H1 (cell line): ENCODE results near the gene UBE3B. TPM values are rescaled to one million over a fixed set of nuclear protein-coding genes. Genes with fewer than 3 reads are reported as not detected.

Experiments used
- CTCF ChIA-PET: fragments of 300-600 bp; sonication (Branson Sonifier 250); formaldehyde crosslinking; loops from one replicate; lab custom pipeline; 2021; ENCODE audit not compliant: partially characterized antibody; lab: Charles Lee
- POLR2A ChIA-PET: fragments of 300-600 bp; sonication (Branson Sonifier 250); formaldehyde crosslinking; loops from one replicate; lab custom pipeline; 2021; ENCODE audit warnings: inconsistent platforms; ENCODE audit not compliant: partially characterized antibody; lab: Charles Lee
- DNase-seq, 2 experiments: peaks; one replicate each; pipeline versions ENCODE4 v3.0.0 to v3.0.0-alpha.2; 2010 to 2022; ENCODE audit warnings: low spot score in 2 of 2, low read depth in 1 of 2, mixed read lengths in 1 of 2
- FAIRE-seq: peaks from 2 replicates; lab custom pipeline; 2011; peaks lifted over from hg19 to GRCh38; lab: Jason Lieb, UNC
- H2AFZ ChIP-seq: 2 replicates; pipeline ENCODE4 v1.8.1; 2012; ENCODE audit warnings: low read length, inconsistent platforms
- H2AK5ac ChIP-seq: 2 replicates; pipeline ENCODE4 v1.6.1; 2013; ENCODE audit warnings: low read depth, low read length
- H2BK120ac ChIP-seq: replicated peaks from 2 replicates; pipeline ENCODE3; 2013; ENCODE audit warnings: low read depth, low read length, inconsistent platforms
- H2BK12ac ChIP-seq: 2 replicates; pipeline ENCODE4 v1.6.1; 2013; ENCODE audit warnings: low read depth, low read length
- H2BK15ac ChIP-seq: 2 replicates; pipeline ENCODE4 v1.6.1; 2013; ENCODE audit warnings: low read length
- H2BK20ac ChIP-seq: 2 replicates; pipeline ENCODE4 v1.6.1; 2013; ENCODE audit warnings: low read length
- H2BK5ac ChIP-seq: 2 replicates; pipeline ENCODE4 v1.6.1; 2013; ENCODE audit warnings: low read depth, low read length
- H3K14ac ChIP-seq: 2 replicates; pipeline ENCODE4 v1.6.1; 2013; ENCODE audit warnings: inconsistent platforms; ENCODE audit not compliant: insufficient read length
- H3K18ac ChIP-seq: 2 replicates; pipeline ENCODE4 v1.6.1; 2013; ENCODE audit warnings: low read length; ENCODE audit errors: extremely low read depth
- H3K23ac ChIP-seq: 2 replicates; pipeline ENCODE4 v1.6.1; 2013; ENCODE audit warnings: inconsistent platforms; ENCODE audit not compliant: insufficient read length
- H3K23me2 ChIP-seq: 2 replicates; pipeline ENCODE4 v1.6.1; 2013; ENCODE audit warnings: low read depth, low read length
- H3K27ac ChIP-seq: 2 replicates; pipeline ENCODE4 v1.6.1; 2011; ENCODE audit warnings: low read depth, low read length, inconsistent platforms
- H3K27me3 ChIP-seq, 4 experiments: replicated peaks in 1 of 4; 1 replicate in 1 of 4; 2 replicates in 3 of 4; pipeline versions ENCODE4 v1.6.1 to v1.8.1; 2011 to 2013; ENCODE audit warnings: low read length in 3 of 4, mild to moderate bottlenecking in 3 of 4, inconsistent platforms in 2 of 4, mixed read lengths in 2 of 4, moderate library complexity in 1 of 4; ENCODE audit not compliant: control insufficient read depth in 3 of 4, insufficient read depth in 3 of 4; ENCODE audit errors: extremely low read depth in 1 of 4
- H3K36me3 ChIP-seq, 4 experiments: 2 replicates each; pipeline versions ENCODE4 v1.6.1 to v1.8.1; 2011 to 2013; ENCODE audit warnings: mild to moderate bottlenecking in 4 of 4, low read length in 3 of 4, moderate library complexity in 2 of 4, control low read depth in 1 of 4, inconsistent platforms in 1 of 4; ENCODE audit not compliant: insufficient read depth in 4 of 4, control insufficient read depth in 2 of 4
- H3K4ac ChIP-seq: replicated peaks from 2 replicates; pipeline ENCODE3; 2013; ENCODE audit warnings: low read length, low read depth, mixed read lengths, inconsistent platforms; ENCODE audit not compliant: insufficient read length
- H3K4me1 ChIP-seq, 4 experiments: replicated peaks in 1 of 4; 1 replicate in 1 of 4; 2 replicates in 3 of 4; pipeline versions ENCODE4 v1.6.1 to v1.8.1; 2011 to 2013; ENCODE audit warnings: low read length in 3 of 4, inconsistent platforms in 2 of 4, mixed read lengths in 1 of 4; ENCODE audit not compliant: insufficient read depth in 4 of 4, control insufficient read depth in 3 of 4
- H3K4me2 ChIP-seq, 2 experiments: 2 replicates each; pipeline versions ENCODE4 v1.6.1 to v1.8.1; 2011 to 2013; ENCODE audit warnings: low read depth in 2 of 2, low read length in 2 of 2, control low read depth in 1 of 2, inconsistent platforms in 1 of 2, mild to moderate bottlenecking in 1 of 2; ENCODE audit not compliant: insufficient read depth in 1 of 2
- H3K4me3 ChIP-seq, 4 experiments: fragments of 200-600, 300-600 bp in 1 of 4; sonication (generic), shearing (Covaris generic), sonication (Bioruptor Twin) in 1 of 4; 2 replicates each; pipeline versions ENCODE4 v1.5.1 to v1.8.1; 2011 to 2016; ENCODE audit warnings: low read length in 4 of 4, low read depth in 3 of 4, control low read depth in 2 of 4, inconsistent platforms in 2 of 4, mild to moderate bottlenecking in 2 of 4, mixed read lengths in 1 of 4, moderate library complexity in 1 of 4; ENCODE audit not compliant: insufficient read depth in 2 of 4; ENCODE audit errors: extremely low read depth in 1 of 4
- H3K56ac ChIP-seq: replicated peaks from 2 replicates; pipeline ENCODE3; 2013; ENCODE audit warnings: low read depth, mild to moderate bottlenecking, mixed read lengths, low read length, inconsistent platforms; ENCODE audit not compliant: insufficient read length
- H3K79me1 ChIP-seq: 2 replicates; pipeline ENCODE4 v1.6.1; 2013; ENCODE audit warnings: low read depth, low read length, control low read depth
- H3K79me2 ChIP-seq, 2 experiments: 2 replicates each; pipeline versions ENCODE4 v1.6.1 to v1.8.1; 2012 to 2013; ENCODE audit warnings: low read length in 2 of 2, mild to moderate bottlenecking in 2 of 2, inconsistent platforms in 1 of 2; ENCODE audit not compliant: insufficient read depth in 2 of 2, control insufficient read depth in 1 of 2
- H3K9ac ChIP-seq, 4 experiments: replicated peaks in 1 of 4; 1 replicate in 1 of 4; 2 replicates in 3 of 4; pipeline versions ENCODE4 v1.6.1 to v1.8.1; 2011 to 2013; ENCODE audit warnings: low read depth in 3 of 4, low read length in 3 of 4, control low read depth in 2 of 4, mild to moderate bottlenecking in 2 of 4, moderate library complexity in 2 of 4, inconsistent platforms in 1 of 4; ENCODE audit errors: extremely low read depth in 1 of 4
- H3K9me3 ChIP-seq, 2 experiments: 2 replicates each; pipeline versions ENCODE4 v1.6.1 to v1.8.1; 2012 to 2013; ENCODE audit warnings: mild to moderate bottlenecking in 2 of 2, moderate library complexity in 2 of 2, control low read depth in 1 of 2, inconsistent platforms in 1 of 2, low read depth in 1 of 2, low read length in 1 of 2, mixed read lengths in 1 of 2; ENCODE audit not compliant: insufficient read depth in 2 of 2
- H4K20me1 ChIP-seq, 2 experiments: replicated peaks in 1 of 2; 2 replicates each; pipeline versions ENCODE3 to v1.8.1; 2011 to 2013; ENCODE audit warnings: inconsistent platforms in 2 of 2, low read length in 2 of 2, mild to moderate bottlenecking in 1 of 2; ENCODE audit not compliant: insufficient read depth in 2 of 2, control insufficient read depth in 1 of 2
- H4K5ac ChIP-seq: 2 replicates; pipeline ENCODE4 v1.6.1; 2013; ENCODE audit warnings: low read length, low read depth, mixed read lengths, inconsistent platforms; ENCODE audit not compliant: insufficient read length
- H4K8ac ChIP-seq: 2 replicates; pipeline ENCODE4 v1.8.0; 2013; ENCODE audit warnings: mild to moderate bottlenecking, moderate library complexity, low read length, inconsistent platforms; ENCODE audit not compliant: insufficient read depth; ENCODE audit errors: extremely low read depth
- H4K91ac ChIP-seq: replicated peaks from 2 replicates; pipeline ENCODE3; 2013; ENCODE audit warnings: low read length, mixed read lengths, inconsistent platforms; ENCODE audit not compliant: insufficient read length
- BACH1 ChIP-seq: IDR thresholded peaks from 2 replicates; pipeline ENCODE4 v1.6.1; 2012; ENCODE audit warnings: low read length, improper control_type of control experiment
- MAFK ChIP-seq: IDR thresholded peaks from 2 replicates; pipeline ENCODE4 v1.6.1; 2012; ENCODE audit warnings: low read depth, mild to moderate bottlenecking, improper control_type of control experiment, low read length
- POLR2A ChIP-seq, 2 experiments: IDR thresholded peaks; 1 replicate in 1 of 2; 2 replicates in 1 of 2; pipeline ENCODE4 v1.6.1; 2011; ENCODE audit warnings: low read depth in 2 of 2, low read length in 2 of 2, mild to moderate bottlenecking in 2 of 2; ENCODE audit errors: control extremely low read depth in 1 of 2
- TEAD4 ChIP-seq: IDR thresholded peaks from 2 replicates; pipeline ENCODE4 v1.6.1; 2012; ENCODE audit warnings: low read depth, low read length, inconsistent platforms, mixed read lengths
- WGBS, 2 experiments: shearing (Covaris generic) in 1 of 2; methylation state at CpG; one replicate each; pipeline versions ENCODE4 v1.1.6 to v1.1.7; 2013 to 2015; ENCODE audit warnings: low lambda C conversion rate in 2 of 2, mixed read lengths in 2 of 2, inconsistent platforms in 1 of 2, low coverage in 1 of 2, missing lambda C conversion rate in 1 of 2; ENCODE audit not compliant: insufficient replicate concordance in 2 of 2, insufficient coverage in 1 of 2, insufficient read length in 1 of 2; ENCODE audit errors: extremely low coverage in 1 of 2, missing lambda C conversion rate in 1 of 2; 5-methylcytosine and 5-hydroxymethylcytosine counted together
- polyA plus RNA-seq, 7 experiments: library from polyadenylated mRNA; depleted of rRNA in 3 of 7; stranded (reverse) in 5 of 7; unstranded in 2 of 7; fragments of >200 nt in 5 of 7; fragments of 200-250 nt in 2 of 7; gene quantifications; 1 replicate in 5 of 7; 2 replicates in 1 of 7; 4 replicates in 1 of 7; pipeline versions ENCODE4 v1.2.1 to v1.2.3, GENCODE V29; 2011 to 2013; ENCODE audit warnings: missing spikeins in 2 of 7, mixed read lengths in 2 of 7
- total RNA-seq: library from RNA; stranded (reverse); fragmentation: NEBNext Ultra II Directional; extraction: Animal tissue kit (Norgen Biotek cat#: 25700); gene quantifications from 2 replicates; pipeline ENCODE4 v1.2.1, GENCODE V29; 2021
- TF ChIP-seq, protein P1 (sequence below): IDR thresholded peaks from 2 replicates; pipeline ENCODE4 v1.6.1; 2011; ENCODE audit warnings: low read length, improper control_type of control experiment

UBE3B gene
- total and polyA plus RNA-seq, 2 of the 8 experiments (the other 6 are each of a cell fraction or from before 2014, with no cell fraction given): 14.0 to 21.1 TPM

DNA sequence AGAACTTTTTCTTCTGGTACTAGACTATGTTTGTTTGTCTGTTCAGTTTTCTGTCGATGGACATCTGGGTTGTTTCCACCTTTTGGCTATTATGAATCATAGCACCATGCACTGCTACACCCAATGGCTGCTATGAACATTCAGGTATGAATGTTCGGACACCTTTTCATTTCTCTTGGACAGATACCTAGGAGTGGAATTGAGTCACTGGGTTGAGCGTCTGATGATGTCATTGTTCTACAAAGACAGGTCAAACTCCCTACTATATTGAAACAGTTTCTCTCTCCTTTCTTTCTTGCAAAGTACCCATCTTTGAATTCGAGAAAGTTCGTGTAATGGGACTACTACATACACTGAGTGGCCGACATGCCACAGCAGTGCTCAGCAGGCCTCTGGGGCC, 45.0 kb upstream of the UBE3B start:
- no peaks in the 10 kb centered on the region for H3K23me2 ChIP-seq
- H3K79me2 ChIP-seq: no peaks in the 10 kb centered on the region
- H2BK5ac ChIP-seq: no peak overlapping the region
- FAIRE-seq (no peak), DNase-seq (no peak)
- no peak overlapping the region for H3K14ac ChIP-seq
- ChIA-PET POLR2A (interaction anchor here (1.5 kb wide), 1 partner anchor 12 kb away, joined by 9 read pairs; no protein-coding TSS in a partner anchor), CTCF (interaction anchor here (0.6 to 12.4 kb wide), 24 partner anchors 10 to 363 kb away, joined by 3 to 245 read pairs (median 4); partner anchors contain the start of genes KCTD10 and UBE3B)
- TF ChIP-seq POLR2A (IDR thresholded peaks at IDR 0.05; ENCODE audit: control extremely low read depth in 1 of 2, low read depth in 2 of 2, low read length in 2 of 2): no peak
- no peak for TF ChIP-seq MAFK
- TF ChIP-seq, protein P1, sequence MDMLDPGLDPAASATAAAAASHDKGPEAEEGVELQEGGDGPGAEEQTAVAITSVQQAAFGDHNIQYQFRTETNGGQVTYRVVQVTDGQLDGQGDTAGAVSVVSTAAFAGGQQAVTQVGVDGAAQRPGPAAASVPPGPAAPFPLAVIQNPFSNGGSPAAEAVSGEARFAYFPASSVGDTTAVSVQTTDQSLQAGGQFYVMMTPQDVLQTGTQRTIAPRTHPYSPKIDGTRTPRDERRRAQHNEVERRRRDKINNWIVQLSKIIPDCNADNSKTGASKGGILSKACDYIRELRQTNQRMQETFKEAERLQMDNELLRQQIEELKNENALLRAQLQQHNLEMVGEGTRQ: no peak
- no peak for TF ChIP-seq BACH1
- TF ChIP-seq TEAD4: no peak
- H2BK120ac ChIP-seq: no peak overlapping the region
- no peak overlapping the region for H4K91ac ChIP-seq
- H2BK15ac ChIP-seq: no peak overlapping the region
- H3K9me3 ChIP-seq: no peaks in the 10 kb centered on the region
- no peak overlapping the region for H2BK12ac ChIP-seq
- no peak overlapping the region for H3K56ac ChIP-seq
- no peaks in the 10 kb centered on the region for H3K79me1 ChIP-seq
- peak overlapping the region; percentile 34; the same call in 1 of the 2 replicates for H2BK20ac ChIP-seq
- H3K18ac ChIP-seq: no peak overlapping the region
- WGBS, 2 experiments: 66% methylated on average over 6 of the region's 6 CpGs; no CpG with 5 or more reads in 1 of the 2 experiments
- no peak overlapping the region for H3K4me3 ChIP-seq
- no peak overlapping the region for H4K8ac ChIP-seq
- H2AFZ ChIP-seq: no peak overlapping the region
- no peak overlapping the region for H2AK5ac ChIP-seq
- no peak overlapping the region for H3K4ac ChIP-seq
- H3K27ac ChIP-seq: no peak overlapping the region
- no peak overlapping the region for H4K5ac ChIP-seq
- no peaks in the 10 kb centered on the region for H4K20me1 ChIP-seq
- H3K23ac ChIP-seq: no peak overlapping the region
- H3K9ac ChIP-seq: no peak overlapping the region
- H3K4me2 ChIP-seq: no peak overlapping the region
- no peaks in the 10 kb centered on the region for H3K36me3 ChIP-seq
- peaks cover 9 to 16% (median 11%) of the 10 kb centered on the region in 4 experiments for H3K4me1 ChIP-seq
- H3K27me3 ChIP-seq: no peaks in the 10 kb centered on the region
